NCI-H146 treated with DMSO at 0.1 percent for 48 hours (cell line): ENCODE measurements around the gene PPP1R12A.
"Not testable (repeated sequence)": the region's sequence is repeated elsewhere in the genome, so short reads cannot be mapped to it uniquely, and the experiment has no call there.

Experiments
- DNase-seq: peaks from one replicate; lab custom pipeline; 2025; ENCODE audit not compliant: unreplicated experiment; lab: John Stamatoyannopoulos, UW

PPP1R12A gene

GRCh38 chr12:79842630-79843029, 92.3 kb downstream of the PPP1R12A start:
- DNase-seq: no peak

- DNase-seq: no peak
These were observed 93.0 kb downstream of the PPP1R12A start for GRCh38 chr12:79841878-79842265.

GRCh38 chr12:79841248-79841877, 93.5 kb downstream of the PPP1R12A start:
- DNase-seq: no peak

GRCh38 chr12:79838359-79838758, 96.5 kb downstream of the PPP1R12A start:
- no peak for DNase-seq

- DNase-seq: no peak
These were observed 97.3 kb downstream of the PPP1R12A start for GRCh38 chr12:79837575-79837974.

DNA sequence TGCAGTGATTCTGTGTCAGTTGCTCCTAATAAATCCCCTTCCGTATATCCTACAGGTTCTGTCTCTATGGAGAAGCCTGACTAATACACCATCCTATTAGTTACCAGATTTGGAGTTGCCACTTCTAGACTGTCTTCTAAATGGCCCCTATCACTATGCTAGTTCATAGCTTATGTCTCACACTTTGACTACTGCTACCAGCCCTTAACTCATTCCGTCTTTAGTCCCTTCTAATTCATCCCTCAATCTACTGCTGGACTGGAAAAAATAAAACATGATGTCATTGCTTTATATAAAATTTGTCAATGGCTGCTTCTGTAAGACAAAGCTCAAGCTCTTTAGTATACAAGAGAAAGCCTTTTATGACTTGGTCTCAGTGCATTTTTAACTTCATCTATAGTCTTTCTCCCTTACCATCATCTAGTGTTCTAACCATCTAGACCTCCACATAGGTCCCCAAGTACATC, 99.5 kb downstream of the PPP1R12A start:
- DNase-seq: no peak

GRCh38 chr12:79834712-79835376, 100.1 kb downstream of the PPP1R12A start:
- DNase-seq: no peak

DNA sequence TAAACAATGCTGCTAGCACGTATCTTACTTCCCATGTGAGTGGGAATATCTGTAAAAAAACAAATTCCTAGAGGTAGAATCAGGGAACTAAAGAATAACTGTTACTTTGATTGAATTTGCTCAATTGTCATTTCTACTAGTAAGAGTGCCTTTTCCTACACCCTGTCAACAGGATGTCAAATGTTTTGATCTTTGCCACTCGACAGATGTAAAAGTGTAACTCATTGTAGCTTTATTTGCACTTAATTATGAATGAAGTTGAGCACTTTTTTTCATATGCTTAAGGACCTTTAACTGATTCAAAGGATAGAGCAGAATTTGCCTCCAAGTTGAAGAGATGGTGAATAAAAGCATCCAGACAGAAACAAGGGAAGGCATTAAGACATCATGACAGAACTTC, 104.5 kb downstream of the PPP1R12A start:
- no peak for DNase-seq

GRCh38 chr12:79828924-79829323, 106.0 kb downstream of the PPP1R12A start:
- DNase-seq: no peak

DNA sequence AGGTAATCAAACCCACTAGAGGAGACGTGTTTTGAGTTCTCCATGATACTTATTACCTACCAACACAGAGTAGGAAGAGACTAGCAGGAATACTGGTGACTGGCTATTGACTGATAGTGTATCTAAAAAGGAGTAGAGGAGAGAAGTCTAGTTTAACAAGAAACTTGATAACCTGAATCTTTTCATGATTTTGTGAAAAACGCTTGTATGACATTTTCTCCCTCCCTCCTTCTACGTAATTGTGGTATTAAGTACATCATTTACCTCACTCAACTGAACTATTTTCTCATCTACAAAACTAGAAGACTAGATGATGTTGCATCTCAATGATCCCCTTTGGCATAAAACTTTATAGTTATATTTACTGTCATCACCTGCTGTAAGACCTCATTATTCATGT, 107.4 kb downstream of the PPP1R12A start:
- DNase-seq: no peak

DNA sequence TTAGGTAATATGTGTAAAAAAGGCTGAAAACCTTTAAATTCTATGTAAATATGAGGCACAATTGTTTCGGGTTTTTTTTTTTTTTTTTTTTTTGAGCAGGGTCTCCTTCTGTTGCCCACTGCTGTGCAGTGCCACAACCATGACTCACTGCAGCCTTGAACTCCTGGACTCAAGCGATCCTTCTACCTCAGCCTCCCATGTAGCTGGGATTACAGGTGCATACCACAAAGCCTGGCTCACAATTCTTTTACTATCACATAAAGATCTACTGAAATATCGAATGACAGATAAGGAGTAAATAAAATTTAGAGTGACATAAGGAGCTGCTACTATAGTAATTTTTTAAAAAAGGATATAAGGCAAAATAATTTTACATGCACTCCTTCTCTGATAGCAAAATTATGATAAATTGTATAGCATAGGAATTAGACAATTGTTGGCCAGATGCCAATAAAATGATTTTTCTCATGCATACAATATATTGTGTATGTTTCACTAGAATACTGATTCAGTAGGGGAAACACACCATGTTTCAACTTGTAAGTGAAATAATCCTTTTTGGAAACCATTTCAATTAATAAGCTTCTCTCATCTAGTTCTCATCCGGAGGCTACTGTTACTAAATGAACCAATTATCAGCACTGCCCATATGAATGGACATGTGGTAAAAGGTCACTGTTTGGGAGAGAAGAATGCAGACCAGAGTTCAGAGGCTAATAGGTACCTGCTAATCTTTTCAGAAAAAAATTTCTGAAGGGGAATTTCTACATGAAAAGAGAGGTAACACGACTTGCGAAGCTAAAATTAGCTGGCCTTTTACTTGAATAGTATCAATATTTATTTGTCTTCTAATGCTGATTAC, 108.4 kb downstream of the PPP1R12A start:
- no peak for DNase-seq

- DNase-seq: no peak
These were observed 112.4 kb downstream of the PPP1R12A start for GRCh38 chr12:79822475-79822874.

DNA sequence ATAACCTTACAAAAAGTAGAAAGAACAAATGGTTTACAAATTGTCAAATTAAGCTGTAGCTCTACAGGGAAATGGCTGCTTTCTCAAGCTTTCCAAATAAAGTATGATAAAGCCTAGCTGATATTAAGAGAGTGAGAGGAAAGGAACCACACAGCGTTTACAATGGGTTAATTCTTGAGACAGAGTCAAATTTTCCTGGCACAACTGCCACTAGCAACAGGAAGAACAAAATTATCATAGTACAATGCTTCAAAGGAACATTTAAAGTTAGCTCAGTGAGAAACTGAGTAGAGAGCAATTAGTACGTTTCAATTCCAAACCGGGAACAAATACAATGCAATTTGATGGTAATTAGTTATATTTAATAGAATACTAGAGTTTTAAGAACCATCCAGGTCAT, 116.0 kb downstream of the PPP1R12A start:
- DNase-seq: no peak

DNA sequence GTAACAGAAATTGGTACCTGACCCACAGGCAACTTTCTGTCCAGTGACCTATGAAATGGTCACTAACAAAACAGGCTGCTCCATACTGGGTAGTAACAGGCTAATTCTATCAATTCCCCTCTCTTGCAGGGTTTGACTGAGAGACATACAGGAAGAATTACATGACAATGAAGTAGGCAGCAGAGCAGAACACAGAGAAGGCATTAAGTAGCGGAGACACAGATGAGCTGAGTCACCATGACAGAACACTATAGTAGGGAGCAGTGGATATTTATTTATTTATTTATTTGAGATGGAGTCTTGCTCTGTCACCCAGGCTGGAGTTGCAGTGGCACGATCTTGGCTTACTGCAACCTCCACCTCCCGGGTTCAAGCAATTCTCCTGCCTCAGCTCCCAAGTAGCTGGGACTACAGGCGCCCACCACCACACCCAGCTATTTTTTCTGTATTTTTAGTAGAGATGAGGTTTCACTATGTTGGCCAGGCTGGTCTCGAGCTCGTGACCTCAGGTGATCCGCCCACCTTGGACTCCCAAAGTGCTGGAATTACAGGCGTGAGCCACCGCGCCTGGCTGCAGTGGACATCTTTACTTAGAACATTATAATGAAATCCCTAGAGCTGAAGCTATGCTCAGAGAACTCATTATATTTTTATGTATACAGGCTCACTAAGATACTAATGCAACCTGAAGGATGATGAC, 150.4 kb downstream of the PPP1R12A start:
- not testable (repeated sequence) for DNase-seq

DNA sequence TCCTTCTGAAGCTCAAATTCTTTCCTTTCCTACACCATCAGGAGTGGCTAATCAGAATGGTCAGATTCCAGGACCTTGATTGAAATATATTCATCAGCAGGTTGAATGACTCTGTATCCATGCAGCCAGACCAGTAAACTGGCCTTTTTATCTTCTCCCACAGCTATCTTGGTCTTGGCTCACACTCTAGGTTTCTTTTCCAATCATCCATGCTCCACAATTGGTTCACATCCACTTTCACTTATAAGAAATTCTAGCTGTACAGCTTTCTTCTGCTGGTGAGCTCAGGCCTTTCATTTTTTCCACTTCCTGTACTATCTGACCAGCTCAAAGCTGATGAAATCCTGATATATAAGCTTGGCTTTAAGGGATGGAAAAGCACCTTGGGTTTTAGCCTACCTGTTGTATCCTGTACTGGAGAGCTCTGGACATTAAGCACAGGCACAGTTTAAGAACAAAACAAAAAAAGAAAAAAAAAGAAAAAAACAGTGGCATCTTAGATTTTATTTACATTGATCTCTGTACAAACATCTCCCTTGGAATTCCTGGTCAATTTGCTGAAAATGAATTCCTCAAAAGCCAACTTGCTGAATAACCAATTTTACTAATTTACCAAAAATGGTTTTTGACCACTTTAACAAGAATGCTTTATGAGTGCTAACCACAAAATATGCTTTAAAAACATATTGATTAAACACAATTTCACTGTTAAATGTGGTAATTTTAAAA, 152.6 kb downstream of the PPP1R12A start:
- no peak for DNase-seq

GRCh38 chr12:79778802-79779448, 156.0 kb downstream of the PPP1R12A start:
- DNase-seq: no peak

DNA sequence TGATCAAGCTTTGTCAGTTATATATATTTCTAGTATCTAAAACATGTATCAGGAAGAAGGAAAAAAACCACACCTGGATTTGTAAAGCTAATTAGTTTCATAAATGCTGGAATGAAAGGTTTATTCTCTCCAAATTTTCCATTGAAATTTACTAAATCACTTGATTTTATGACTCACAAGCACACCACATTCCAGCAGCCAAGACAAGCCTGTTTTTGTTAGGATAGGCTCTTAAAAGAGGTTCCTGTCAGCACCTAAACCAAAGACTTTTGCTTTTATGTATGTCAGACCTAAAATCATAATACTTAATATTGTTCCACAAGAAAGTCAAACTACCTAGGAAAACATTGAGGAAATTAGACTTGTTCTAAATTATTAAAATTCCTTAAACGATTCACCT, 158.8 kb downstream of the PPP1R12A start:
- no peak for DNase-seq

GRCh38 chr12:79775355-79776027, 159.4 kb downstream of the PPP1R12A start:
- DNase-seq: no peak

GRCh38 chr12:79773896-79774295, 161.0 kb downstream of the PPP1R12A start:
- DNase-seq: no peak
